Choroid plexus epithelial cell (primary cell): ENCODE measurements around the gene GIMD1.

ENCODE experiments used
- DNase-seq: peaks from one replicate; pipeline ENCODE4 v3.0.0-alpha.2; 2010; ENCODE audit warnings: low read depth
- H3K4me3 ChIP-seq: 2 replicates; pipeline ENCODE4 v1.5.1; 2011; ENCODE audit warnings: low read depth, mild to moderate bottlenecking, control low read depth, low read length, moderate library complexity
- TF ChIP-seq, protein P1 (sequence below): conservative IDR thresholded peaks from 2 replicates; pipeline ENCODE4 v1.5.1; 2011; ENCODE audit warnings: low read depth, mild to moderate bottlenecking, control low read depth, inconsistent platforms, low read length, moderate library complexity

The GIMD1 gene

DNA sequence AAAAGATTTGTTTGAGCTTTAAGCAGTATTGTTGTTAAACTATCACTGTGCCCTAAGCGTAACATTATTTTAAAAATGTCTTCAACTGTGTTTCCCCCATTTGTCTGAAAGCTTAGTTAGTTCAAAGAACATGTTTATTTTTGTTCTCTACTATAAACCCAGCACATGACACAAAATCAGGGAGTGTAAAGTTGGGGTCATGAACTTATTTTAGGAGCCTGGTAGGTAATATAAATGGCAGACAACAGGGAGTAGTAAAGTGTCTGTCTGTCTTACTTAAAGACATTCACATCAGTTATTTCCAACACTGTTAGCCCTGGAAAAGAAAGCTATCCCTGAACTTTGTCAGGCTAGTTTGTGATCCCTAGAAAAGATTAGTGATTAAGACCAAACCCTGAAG is 48.3 kb downstream of the GIMD1 start:
- no peak for DNase-seq
- TF ChIP-seq, protein P1, sequence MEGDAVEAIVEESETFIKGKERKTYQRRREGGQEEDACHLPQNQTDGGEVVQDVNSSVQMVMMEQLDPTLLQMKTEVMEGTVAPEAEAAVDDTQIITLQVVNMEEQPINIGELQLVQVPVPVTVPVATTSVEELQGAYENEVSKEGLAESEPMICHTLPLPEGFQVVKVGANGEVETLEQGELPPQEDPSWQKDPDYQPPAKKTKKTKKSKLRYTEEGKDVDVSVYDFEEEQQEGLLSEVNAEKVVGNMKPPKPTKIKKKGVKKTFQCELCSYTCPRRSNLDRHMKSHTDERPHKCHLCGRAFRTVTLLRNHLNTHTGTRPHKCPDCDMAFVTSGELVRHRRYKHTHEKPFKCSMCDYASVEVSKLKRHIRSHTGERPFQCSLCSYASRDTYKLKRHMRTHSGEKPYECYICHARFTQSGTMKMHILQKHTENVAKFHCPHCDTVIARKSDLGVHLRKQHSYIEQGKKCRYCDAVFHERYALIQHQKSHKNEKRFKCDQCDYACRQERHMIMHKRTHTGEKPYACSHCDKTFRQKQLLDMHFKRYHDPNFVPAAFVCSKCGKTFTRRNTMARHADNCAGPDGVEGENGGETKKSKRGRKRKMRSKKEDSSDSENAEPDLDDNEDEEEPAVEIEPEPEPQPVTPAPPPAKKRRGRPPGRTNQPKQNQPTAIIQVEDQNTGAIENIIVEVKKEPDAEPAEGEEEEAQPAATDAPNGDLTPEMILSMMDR, result no peak
- no peak overlapping the region for H3K4me3 ChIP-seq

- H3K4me3 ChIP-seq, result no peak overlapping the region
- no peak for DNase-seq
- TF ChIP-seq, protein P1, result no peak
Observed at GRCh38 chr4:106318511-106318910, 50.1 kb downstream of the GIMD1 start.

DNA sequence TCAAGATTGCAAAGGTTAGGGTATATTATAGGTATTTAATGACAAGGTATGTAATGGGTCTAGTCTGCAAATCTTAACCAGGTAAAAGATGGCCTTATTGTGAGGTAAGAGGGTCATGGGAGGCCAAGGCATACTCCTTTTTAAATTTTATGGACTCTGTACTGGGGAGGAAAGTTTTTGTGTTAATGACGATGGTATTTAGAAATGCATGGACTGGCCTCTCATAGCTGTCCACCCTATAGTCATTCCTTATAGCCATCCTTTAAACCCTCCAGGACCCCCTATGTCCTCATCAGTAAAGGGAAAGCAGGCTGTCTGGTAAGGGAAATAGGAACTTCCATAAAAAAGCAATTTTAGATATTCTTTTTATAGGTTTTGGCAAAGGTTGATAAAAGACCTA is 50.8 kb downstream of the GIMD1 start:
- peak overlapping the region; percentile 92 for H3K4me3 ChIP-seq
- TF ChIP-seq, protein P1, result no peak
- DNase-seq, result no peak

GRCh38 chr4:106316773-106317409 is 51.7 kb downstream of the GIMD1 start:
- H3K4me3 ChIP-seq, result peak overlapping the region; percentile 92
- TF ChIP-seq, protein P1, result no peak
- peak; percentile 17 for DNase-seq

- DNase-seq, result peak; percentile 96
- peak within 1 kb of the TSS; percentile 92 for H3K4me3 ChIP-seq
- TF ChIP-seq, protein P1, result no peak
Observed at GRCh38 chr4:106315968-106316772, 52.4 kb downstream of the GIMD1 start, which contains the start of the genes AIMP1 and TBCK. TSS of gene AIMP1 (plus strand) at chr4:106316550. CDS start at chr4:106325010, 8,460 bp downstream. TSS of gene TBCK (minus strand) at chr4:106316209. CDS start at chr4:106308960, 7,249 bp downstream.

DNA sequence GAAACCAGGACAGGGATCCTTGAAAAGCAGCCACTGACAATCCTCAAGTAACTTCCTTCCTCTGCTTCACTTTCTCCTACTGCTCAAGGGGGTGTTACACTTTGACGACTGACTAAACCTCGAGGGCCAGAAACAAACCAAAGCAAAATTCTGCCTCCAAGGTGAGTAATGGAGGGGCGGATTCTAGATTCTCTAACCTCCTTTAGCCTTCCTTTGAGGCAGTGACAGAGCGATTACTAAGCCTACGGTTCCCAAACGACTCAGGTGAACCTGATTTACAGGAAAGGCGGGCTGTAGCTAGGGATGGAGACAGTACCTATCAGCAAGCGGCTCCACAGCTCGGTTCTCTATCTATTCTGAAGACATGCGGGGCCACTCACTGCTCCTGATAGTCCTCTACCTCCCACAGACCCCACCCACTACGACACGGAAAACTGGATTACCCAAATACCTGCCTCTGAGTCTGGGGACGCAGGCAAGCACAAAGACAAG is 53.1 kb downstream of the GIMD1 start:
- TF ChIP-seq, protein P1, result no peak
- H3K4me3 ChIP-seq, result peak overlapping the region; percentile 92
- peak; percentile 31 for DNase-seq
